ENCODE results near the gene ABHD12B. TPM values are rescaled to one million over a fixed set of nuclear protein-coding genes. Genes with fewer than 3 reads are reported as not detected.

The ABHD12B gene
- total RNA-seq, 1 experiment from 2014 or later, result 0.37 TPM

DNA sequence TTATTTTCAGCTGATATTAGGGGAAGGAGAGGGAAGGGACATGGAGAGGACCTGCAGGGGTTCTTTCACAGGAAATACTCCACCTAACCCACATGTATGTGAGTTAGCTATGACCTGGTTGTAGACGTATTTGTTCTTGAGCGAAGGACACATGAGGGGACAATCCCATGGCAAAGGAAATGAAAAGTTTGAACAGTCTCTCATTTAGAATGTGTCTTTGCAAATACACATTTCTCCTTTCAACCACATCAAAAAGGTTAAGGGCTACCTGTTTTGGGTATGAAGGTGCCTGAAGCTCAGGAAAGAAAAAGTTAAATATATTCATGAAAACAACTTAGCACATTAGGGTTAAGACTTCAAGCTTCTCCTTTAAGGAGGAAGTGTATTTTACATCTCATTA, 65.0 kb downstream of the ABHD12B start:
- intact Hi-C loops (cut with micrococcal nuclease; ENCODE audit: unreplicated experiment), result no loop called here
- TF ChIP-seq CTCF (conservative IDR thresholded peaks at IDR 0.05; ENCODE audit: low read depth, low read length), result no peak
- no peak for TF ChIP-seq EZH2 (IDR thresholded peaks at IDR 0.05; ENCODE audit: borderline replicate concordance, low read depth, low read length, poor library complexity, severe bottlenecking)
- Histone ChIP-seq H3K9me3 (ENCODE audit: low read depth, low read length, poor library complexity, severe bottlenecking) (no peaks in the 10 kb centered on the region), H3K4me1 (ENCODE audit: insufficient read depth, low read length, poor library complexity, severe bottlenecking) (peaks cover 8% of the 10 kb centered on the region), H3K36me3 (ENCODE audit: insufficient read depth, low read length, poor library complexity, severe bottlenecking) (no peaks in the 10 kb centered on the region), H3K27me3 (replicated peaks; ENCODE audit: insufficient read depth, low read depth, low read length, poor library complexity) (no peaks in the 10 kb centered on the region), H3K27ac (ENCODE audit: low read depth, low read length, poor library complexity, severe bottlenecking) (no peak overlapping the region), H3K4me3 (ENCODE audit: low read depth, low read length, poor library complexity, severe bottlenecking) (no peak overlapping the region)
- no peak for DNase-seq (ENCODE audit: low spot score)
- CTCF ChIA-PET, result no interaction called here
- POLR2A ChIA-PET (ENCODE audit: low non-redundant PET), result interaction anchor here (0.7 kb wide), 1 partner anchor 238 kb away, joined by 3 read pairs; no protein-coding TSS in a partner anchor
- no TSS peak for BruUV-seq (replicated peaks)

- BruUV-seq (replicated peaks), result no TSS peak
- no peaks in the 10 kb centered on the region for H3K36me3 ChIP-seq (ENCODE audit: insufficient read depth, low read length, poor library complexity, severe bottlenecking)
- ChIA-PET CTCF (no interaction called here), POLR2A (ENCODE audit: low non-redundant PET) (interaction anchor here (0.7 kb wide), 1 partner anchor 237 kb away, joined by 3 read pairs; no protein-coding TSS in a partner anchor)
- DNase-seq (ENCODE audit: low spot score), result peak; percentile 39
- H3K27ac ChIP-seq (ENCODE audit: low read depth, low read length, poor library complexity, severe bottlenecking), result no peak overlapping the region
- no peak overlapping the region for H3K4me3 ChIP-seq (ENCODE audit: low read depth, low read length, poor library complexity, severe bottlenecking)
- peaks cover 8% of the 10 kb centered on the region for H3K4me1 ChIP-seq (ENCODE audit: insufficient read depth, low read length, poor library complexity, severe bottlenecking)
- H3K27me3 ChIP-seq (replicated peaks; ENCODE audit: insufficient read depth, low read depth, low read length, poor library complexity), result no peaks in the 10 kb centered on the region
- TF ChIP-seq CTCF (conservative IDR thresholded peaks at IDR 0.05; ENCODE audit: low read depth, low read length) (no peak), EZH2 (IDR thresholded peaks at IDR 0.05; ENCODE audit: borderline replicate concordance, low read depth, low read length, poor library complexity, severe bottlenecking) (no peak)
- intact Hi-C loops (cut with micrococcal nuclease; ENCODE audit: unreplicated experiment), result no loop called here
- no peaks in the 10 kb centered on the region for H3K9me3 ChIP-seq (ENCODE audit: low read depth, low read length, poor library complexity, severe bottlenecking)
Measured at GRCh38 chr14:50937325-50937724, 65.5 kb downstream of the ABHD12B start.

DNA sequence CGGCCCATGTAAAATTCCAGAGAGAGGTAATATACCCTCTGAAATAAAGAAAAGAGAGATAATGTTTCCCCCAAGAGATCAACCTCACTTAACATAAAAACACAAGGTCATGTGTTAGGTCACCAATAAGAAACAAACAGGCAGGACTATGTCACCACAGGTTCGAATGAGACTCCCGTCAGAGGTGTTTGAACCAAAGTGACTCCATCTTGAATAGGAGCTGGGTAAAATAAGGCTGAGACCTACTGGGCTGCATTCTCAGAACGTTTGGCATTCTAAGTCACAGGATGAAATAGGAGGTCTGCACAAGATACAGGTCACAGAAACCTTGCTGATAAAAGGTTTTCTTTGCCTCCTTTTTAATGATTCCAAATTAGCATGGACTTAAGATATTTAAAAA, 65.9 kb downstream of the ABHD12B start:
- Histone ChIP-seq H3K27me3 (replicated peaks; ENCODE audit: insufficient read depth, low read depth, low read length, poor library complexity) (no peaks in the 10 kb centered on the region), H3K27ac (ENCODE audit: low read depth, low read length, poor library complexity, severe bottlenecking) (no peak overlapping the region), H3K36me3 (ENCODE audit: insufficient read depth, low read length, poor library complexity, severe bottlenecking) (no peaks in the 10 kb centered on the region), H3K4me1 (ENCODE audit: insufficient read depth, low read length, poor library complexity, severe bottlenecking) (peaks cover 8% of the 10 kb centered on the region), H3K4me3 (ENCODE audit: low read depth, low read length, poor library complexity, severe bottlenecking) (no peak overlapping the region), H3K9me3 (ENCODE audit: low read depth, low read length, poor library complexity, severe bottlenecking) (no peaks in the 10 kb centered on the region)
- BruUV-seq (replicated peaks), result no TSS peak
- no peak for DNase-seq (ENCODE audit: low spot score)
- CTCF ChIA-PET, result no interaction called here
- intact Hi-C loops (cut with micrococcal nuclease; ENCODE audit: unreplicated experiment), result no loop called here
- POLR2A ChIA-PET (ENCODE audit: low non-redundant PET), result no interaction called here
- TF ChIP-seq CTCF (conservative IDR thresholded peaks at IDR 0.05; ENCODE audit: low read depth, low read length), result no peak
- TF ChIP-seq EZH2 (IDR thresholded peaks at IDR 0.05; ENCODE audit: borderline replicate concordance, low read depth, low read length, poor library complexity, severe bottlenecking), result no peak

All from A673 (cell line).